VCaP (cell line): Measurements from ENCODE around the gene LTBP2.

Source experiments
- H3K27ac ChIP-seq: fragments of 450-650 bp; 2 replicates; pipeline ENCODE4 v1.5.1; 2017
- CTCF ChIP-seq: fragments of 450-650 bp; conservative IDR thresholded peaks from 2 replicates; pipeline ENCODE4 v1.5.1; 2017; ENCODE audit warnings: mild to moderate bottlenecking, moderate library complexity

Gene LTBP2

GRCh38 chr14:74562515-74563232 is 49.4 kb downstream of the LTBP2 start:
- no peak for TF ChIP-seq CTCF
- no peak overlapping the region for H3K27ac ChIP-seq

- H3K27ac ChIP-seq = no peak overlapping the region
- TF ChIP-seq CTCF = no peak
These were observed 53.4 kb downstream of the LTBP2 start for GRCh38 chr14:74558655-74559054.

- TF ChIP-seq CTCF = no peak
- H3K27ac ChIP-seq = no peak overlapping the region
These were observed 54.3 kb downstream of the LTBP2 start for GRCh38 chr14:74557691-74558090.

GRCh38 chr14:74555476-74556050 is 56.5 kb downstream of the LTBP2 start:
- no peak overlapping the region for H3K27ac ChIP-seq
- TF ChIP-seq CTCF = no peak

GRCh38 chr14:74554742-74555362 is 57.2 kb downstream of the LTBP2 start:
- no peak overlapping the region for H3K27ac ChIP-seq

GRCh38 chr14:74552623-74553022 is 59.4 kb downstream of the LTBP2 start:
- no peak for TF ChIP-seq CTCF
- no peak overlapping the region for H3K27ac ChIP-seq

More at GRCh38 chr14:74554742-74555362, 57.2 kb downstream of the LTBP2 start:
- TF ChIP-seq CTCF = no peak
